ENCODE data around the gene PLEKHG4B. TPM values are rescaled to one million over a fixed set of nuclear protein-coding genes. Genes with fewer than 3 reads are reported as not detected.
"Not testable (repeated sequence)": the region's sequence is repeated elsewhere in the genome, so short reads cannot be mapped to it uniquely, and the experiment has no call there.

PLEKHG4B gene
- total and polyA plus RNA-seq, 2 of the 8 experiments (the other 6 are each of a cell fraction or from before 2014, with no cell fraction given) = 31.1 to 43.6 TPM

DNA sequence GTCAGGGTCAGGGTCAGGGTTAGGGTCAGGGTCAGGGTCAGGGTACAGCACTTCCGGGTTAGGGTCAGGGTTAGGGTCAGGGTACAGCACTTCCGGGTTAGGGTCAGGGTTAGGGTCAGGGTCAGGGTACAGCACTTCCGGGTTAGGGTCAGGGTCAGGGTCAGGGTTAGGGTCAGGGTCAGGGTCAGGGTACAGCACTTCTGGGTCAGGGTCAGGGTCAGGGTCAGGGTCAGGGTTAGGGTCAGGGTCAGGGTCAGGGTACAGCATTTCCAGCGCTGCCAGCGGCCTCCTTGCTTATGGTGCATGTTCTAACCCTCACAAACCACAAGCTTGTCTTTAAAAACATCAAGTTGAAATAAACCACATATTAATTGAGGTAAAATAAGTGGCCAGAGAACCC is 42.4 kb upstream of the PLEKHG4B start:
- H3K36me3 ChIP-seq (ENCODE audit: control insufficient read depth in 2 of 4, insufficient read depth in 4 of 4, low read length in 3 of 4); H3K14ac ChIP-seq (ENCODE audit: insufficient read length); DNase-seq (ENCODE audit: low read depth in 1 of 2, low spot score in 2 of 2); H3K9ac ChIP-seq (replicated peaks in 1 of 4; ENCODE audit: extremely low read depth in 1 of 4, low read depth in 3 of 4, low read length in 3 of 4); H3K18ac ChIP-seq (ENCODE audit: extremely low read depth, low read length); H3K9me3 ChIP-seq (ENCODE audit: insufficient read depth in 2 of 2, low read depth in 1 of 2, low read length in 1 of 2); H2BK5ac ChIP-seq (ENCODE audit: low read depth, low read length); H2AFZ ChIP-seq (ENCODE audit: low read length); H2BK12ac ChIP-seq (ENCODE audit: low read depth, low read length); H2BK20ac ChIP-seq (ENCODE audit: low read length); CTCF ChIA-PET (ENCODE audit: partially characterized antibody); H3K4ac ChIP-seq (replicated peaks; ENCODE audit: insufficient read length, low read depth, low read length); H3K79me2 ChIP-seq (ENCODE audit: control insufficient read depth in 1 of 2, insufficient read depth in 2 of 2, low read length in 2 of 2); H4K91ac ChIP-seq (replicated peaks; ENCODE audit: insufficient read length, low read length); H2BK120ac ChIP-seq (replicated peaks; ENCODE audit: low read depth, low read length); H3K79me1 ChIP-seq (ENCODE audit: low read depth, low read length); H3K4me3 ChIP-seq (ENCODE audit: extremely low read depth in 1 of 4, insufficient read depth in 2 of 4, low read depth in 3 of 4, low read length in 4 of 4); H4K5ac ChIP-seq (ENCODE audit: insufficient read length, low read depth, low read length); H2BK15ac ChIP-seq (ENCODE audit: low read length); H4K20me1 ChIP-seq (replicated peaks in 1 of 2; ENCODE audit: control insufficient read depth in 1 of 2, insufficient read depth in 2 of 2, low read length in 2 of 2); H3K4me2 ChIP-seq (ENCODE audit: insufficient read depth in 1 of 2, low read depth in 2 of 2, low read length in 2 of 2); H2AK5ac ChIP-seq (ENCODE audit: low read depth, low read length); FAIRE-seq; H3K56ac ChIP-seq (replicated peaks; ENCODE audit: insufficient read length, low read depth, low read length); H3K27ac ChIP-seq (ENCODE audit: low read depth, low read length); H3K23ac ChIP-seq (ENCODE audit: insufficient read length); H4K8ac ChIP-seq (ENCODE audit: extremely low read depth, insufficient read depth, low read length): not testable (repeated sequence)
- POLR2A ChIA-PET (ENCODE audit: partially characterized antibody) = interaction anchor here (1.0 to 1.4 kb wide), 2 partner anchors 56 to 121 kb away, joined by 3 read pairs; no protein-coding TSS in a partner anchor
- H3K23me2 ChIP-seq (ENCODE audit: low read depth, low read length) = peaks cover 26% of the 10 kb centered on the region; the same call in 1 of the 2 replicates
- 93% methylated on average over 5 of the region's 5 CpGs; no CpG with 5 or more reads in 1 of the 2 experiments for WGBS, 2 experiments (ENCODE audit: extremely low coverage in 1 of 2, insufficient coverage in 1 of 2, insufficient read length in 1 of 2, insufficient replicate concordance in 2 of 2, low coverage in 1 of 2, low lambda C conversion rate in 2 of 2, missing lambda C conversion rate in 1 of 2)
- peaks cover 0 to 11% (median 2%) of the 10 kb centered on the region in 4 experiments; a peak in 4 of 7 replicates for H3K4me1 ChIP-seq (replicated peaks in 1 of 4; ENCODE audit: control insufficient read depth in 3 of 4, insufficient read depth in 4 of 4, low read length in 3 of 4)
- H3K27me3 ChIP-seq (replicated peaks in 1 of 4; ENCODE audit: control insufficient read depth in 3 of 4, extremely low read depth in 1 of 4, insufficient read depth in 3 of 4, low read length in 3 of 4) = peaks cover 22 to 59% (median 47%) of the 10 kb centered on the region in 4 experiments
